Kidney (tissue), 14 donors: ENCODE results near the gene CETP. TPM values are rescaled to one million over a fixed set of nuclear protein-coding genes. Genes with fewer than 3 reads are reported as not detected.
A peak's percentile ranks its signal among the peaks of the same experiment; 100 is the strongest.

Experiments
- DNase-seq, 5 donors: peaks; one replicate each; pipeline ENCODE4 v3.0.0-alpha.2; 2013 to 2020
- FAIRE-seq: peaks from 2 replicates; lab custom pipeline; 2012; peaks lifted over from hg19 to GRCh38; lab: Jason Lieb, UNC
- H3K27ac ChIP-seq, 2 donors: one replicate each; pipeline ENCODE4 v1.7.0; 2013; ENCODE audit warnings: low read depth in 2 of 2, low read length in 2 of 2, inconsistent platforms in 1 of 2
- H3K27me3 ChIP-seq: one replicate; pipeline ENCODE4 v1.7.1; 2013; ENCODE audit warnings: low read length, inconsistent platforms; ENCODE audit not compliant: control insufficient read depth, insufficient read depth
- H3K36me3 ChIP-seq, 3 donors: one replicate each; pipeline versions ENCODE4 v1.7.0 to v1.7.1; 2013; ENCODE audit warnings: low read length in 3 of 3, control low read depth in 1 of 3, inconsistent platforms in 1 of 3; ENCODE audit not compliant: insufficient read depth in 3 of 3, control insufficient read depth in 2 of 3
- H3K4me1 ChIP-seq, 3 donors: one replicate each; pipeline versions ENCODE4 v1.7.0 to v1.7.1; 2013; ENCODE audit warnings: low read length in 3 of 3, inconsistent platforms in 1 of 3, low read depth in 1 of 3; ENCODE audit not compliant: control insufficient read depth in 2 of 3, insufficient read depth in 2 of 3
- H3K4me3 ChIP-seq, 3 donors: one replicate each; pipeline versions ENCODE4 v1.7.0 to v1.8.1; 2013; ENCODE audit warnings: low read length in 3 of 3, control low read depth in 1 of 3, inconsistent platforms in 1 of 3
- H3K9ac ChIP-seq, 3 donors: one replicate each; pipeline versions ENCODE4 v1.7.0 to v1.7.1; 2013; ENCODE audit warnings: low read length in 3 of 3, control low read depth in 1 of 3, inconsistent platforms in 1 of 3
- H3K9me3 ChIP-seq, 3 donors: one replicate each; pipeline versions ENCODE4 v1.7.0 to v1.7.1; 2013; ENCODE audit warnings: low read length in 3 of 3, control low read depth in 1 of 3, inconsistent platforms in 1 of 3; ENCODE audit not compliant: control insufficient read depth in 2 of 3, insufficient read depth in 1 of 3
- CTCF ChIP-seq: IDR thresholded peaks from 3 replicates; pipeline ENCODE4 v1.5.1; 2012; ENCODE audit warnings: mild to moderate bottlenecking, moderate library complexity, borderline replicate concordance; ENCODE audit not compliant: insufficient read depth; ENCODE audit errors: extremely low read depth
- intact Hi-C: fragments of 100-400 bp; cut with DNase I; formaldehyde crosslinking; loops from one replicate; pipeline ENCODE4 v1.11.1; 2022
- polyA plus RNA-seq: library from polyadenylated mRNA; stranded (reverse); fragments of 350-450 nt; fragmentation: Illumina TruSeq; extraction: RNeasy Lipid Tissue Mini Kit (QIAGEN cat#74804); gene quantifications from one replicate; pipeline ENCODE4 v1.2.3, GENCODE V29; 2014; ENCODE audit warnings: low read depth, low replicate concordance; ENCODE audit not compliant: insufficient read depth
- total RNA-seq: library from RNA; stranded (reverse); fragmentation: NEBNext Ultra II Directional; extraction: Animal tissue kit (Norgen Biotek cat#: 25700); gene quantifications from one replicate; pipeline ENCODE4 v1.2.1, GENCODE V29; 2021
- donor health status: control.
- donor health status: control.
- donor health status: control.
- donor health status: control.
- donor health status: control.
- donor health status: DM: yes; HTN: yes; CAD: no.
- donor health status: Normal renal cell carcinoma (clear cell type).

Gene CETP
- total and polyA plus RNA-seq, 2 donors from 2014 or later: 1.3 to 2.1 TPM

- no peak for FAIRE-seq
- TF ChIP-seq CTCF: no peak
- Histone ChIP-seq H3K4me1 (peaks cover 3 to 16% (median 12%) of the 10 kb centered on the region in 3 donors), H3K9me3 (no peaks in the 10 kb centered on the region), H3K27me3 (no peaks in the 10 kb centered on the region), H3K4me3 (peak overlapping the region in 1 of 3 donors; percentile 18), H3K9ac (no peak overlapping the region), H3K27ac (no peak overlapping the region), H3K36me3 (peaks cover 12 to 70% (median 55%) of the 10 kb centered on the region in 3 donors)
- intact Hi-C loops: no loop called here
- no peak for DNase-seq
These were observed 24.8 kb upstream of the CETP start for GRCh38 chr16:56936950-56937349.

- Histone ChIP-seq H3K4me3 (no peak overlapping the region), H3K9me3 (no peaks in the 10 kb centered on the region), H3K27me3 (no peaks in the 10 kb centered on the region), H3K36me3 (peaks cover 18 to 86% (median 70%) of the 10 kb centered on the region in 3 donors), H3K4me1 (peaks cover 3 to 16% (median 13%) of the 10 kb centered on the region in 3 donors), H3K27ac (no peak overlapping the region), H3K9ac (no peak overlapping the region)
- DNase-seq (no peak), FAIRE-seq (no peak)
- TF ChIP-seq CTCF: no peak
- intact Hi-C loops: no loop called here
These were observed 22.9 kb upstream of the CETP start for GRCh38 chr16:56938664-56939513.

- H3K4me3 ChIP-seq: no peak overlapping the region
- intact Hi-C loops: no loop called here
- TF ChIP-seq CTCF: no peak
- H3K36me3 ChIP-seq: peaks cover 19 to 95% (median 74%) of the 10 kb centered on the region in 3 donors
- H3K9ac ChIP-seq: no peak overlapping the region
- H3K4me1 ChIP-seq: peaks cover 0 to 16% (median 13%) of the 10 kb centered on the region in 3 donors
- FAIRE-seq (no peak), DNase-seq (no peak)
- H3K27ac ChIP-seq: no peak overlapping the region
- no peaks in the 10 kb centered on the region for H3K27me3 ChIP-seq
- H3K9me3 ChIP-seq: no peaks in the 10 kb centered on the region
These were observed 21.9 kb upstream of the CETP start for GRCh38 chr16:56939801-56940200.
